ENCODE data around the gene MSH5.

The MSH5 gene

GRCh38 chr6:31730631-31731086 is 9.1 kb upstream of the MSH5 start:
- no peak for DNase-seq

GRCh38 chr6:31732029-31732428 is 7.8 kb upstream of the MSH5 start:
- DNase-seq = no peak

GRCh38 chr6:31733734-31734133 is 6.1 kb upstream of the MSH5 start:
- no peak for DNase-seq

GRCh38 chr6:31734247-31734820 is 5.5 kb upstream of the MSH5 start:
- no peak for DNase-seq

GRCh38 chr6:31734821-31735406 is 4.9 kb upstream of the MSH5 start:
- peak; percentile 82 for DNase-seq

GRCh38 chr6:31736021-31736767 is 3.6 kb upstream of the MSH5 start, which contains the start of gene CLIC1:
Gene CLIC1 (minus strand): TSS chr6:31736530. CDS start chr6:31736300, 230 bp downstream.
- peak; percentile 88 for DNase-seq

- no peak for DNase-seq
These were observed 3.0 kb upstream of the MSH5 start for GRCh38 chr6:31736768-31737314.

GRCh38 chr6:31737315-31737990 is 2.4 kb upstream of the MSH5 start:
- DNase-seq = no peak

- no peak for DNase-seq
These were observed 1.5 kb upstream of the MSH5 start for GRCh38 chr6:31737991-31738979.

GRCh38 chr6:31740397-31741223 is 805 bp downstream of the MSH5 start:
- DNase-seq = no peak

- DNase-seq = no peak
These were observed 2.0 kb downstream of the MSH5 start for GRCh38 chr6:31741815-31742214.

- DNase-seq = no peak
These were observed 3.1 kb downstream of the MSH5 start for GRCh38 chr6:31742894-31743293.

- DNase-seq = no peak
These were observed 4.6 kb downstream of the MSH5 start for GRCh38 chr6:31744422-31744821.

- no peak for DNase-seq
These were observed 9.7 kb downstream of the MSH5 start for GRCh38 chr6:31749301-31750036.

GRCh38 chr6:31750411-31751022 is 10.7 kb downstream of the MSH5 start:
- DNase-seq = no peak

GRCh38 chr6:31752739-31753319 is 13.0 kb downstream of the MSH5 start:
- no peak for DNase-seq

- DNase-seq = no peak
These were observed 18.5 kb downstream of the MSH5 start for GRCh38 chr6:31758281-31758680.

GRCh38 chr6:31760790-31761189 is 21.0 kb downstream of the MSH5 start:
- no peak for DNase-seq

- DNase-seq = no peak
These were observed 21.5 kb downstream of the MSH5 start for GRCh38 chr6:31761343-31761742.

- no peak for DNase-seq
These were observed 22.6 kb downstream of the MSH5 start, which contains the start of gene SAPCD1 for GRCh38 chr6:31762356-31762755. Gene SAPCD1 (plus strand): TSS chr6:31762656. CDS start chr6:31763055, 399 bp downstream.

Data from 8988T (cell line).